GM18951 (cell line): Measurements from ENCODE around the gene MEIS2.

Source experiments
- POLR2A ChIP-seq: IDR thresholded peaks from 4 replicates; pipeline ENCODE4 v1.6.1; 2011; ENCODE audit warnings: mild to moderate bottlenecking; ENCODE audit not compliant: insufficient read length, insufficient read depth; ENCODE audit errors: extremely low read depth
- in situ Hi-C: fragments of 300-500 bp; cut with MboI; formaldehyde crosslinking; loops from one replicate; pipeline ENCODE4 v1.12.0; 2022; ENCODE audit warnings: low sequenced_read_pairs, mixed read lengths, inconsistent platforms; ENCODE audit not compliant: unreplicated experiment

Gene MEIS2

DNA sequence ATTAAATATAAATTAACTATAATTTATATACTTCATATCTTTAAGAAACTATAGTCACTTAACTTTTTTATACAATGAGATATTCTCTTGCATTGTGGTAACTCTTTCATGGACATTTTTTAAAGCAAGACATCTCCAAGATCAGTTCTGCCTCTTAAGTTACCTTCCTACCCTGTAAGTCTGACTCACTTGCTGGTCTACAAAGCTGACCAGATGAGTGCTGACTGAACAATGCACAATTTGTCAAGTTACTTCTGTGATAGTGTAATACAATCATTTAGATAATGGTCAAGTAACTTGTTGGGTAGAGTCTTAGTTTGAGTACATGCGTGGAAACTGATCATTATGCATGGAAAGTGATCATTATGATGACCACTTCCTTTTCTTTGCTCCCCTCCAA, 145.9 kb downstream of the MEIS2 start:
- in situ Hi-C loops = no loop called here
- TF ChIP-seq POLR2A = no peak

DNA sequence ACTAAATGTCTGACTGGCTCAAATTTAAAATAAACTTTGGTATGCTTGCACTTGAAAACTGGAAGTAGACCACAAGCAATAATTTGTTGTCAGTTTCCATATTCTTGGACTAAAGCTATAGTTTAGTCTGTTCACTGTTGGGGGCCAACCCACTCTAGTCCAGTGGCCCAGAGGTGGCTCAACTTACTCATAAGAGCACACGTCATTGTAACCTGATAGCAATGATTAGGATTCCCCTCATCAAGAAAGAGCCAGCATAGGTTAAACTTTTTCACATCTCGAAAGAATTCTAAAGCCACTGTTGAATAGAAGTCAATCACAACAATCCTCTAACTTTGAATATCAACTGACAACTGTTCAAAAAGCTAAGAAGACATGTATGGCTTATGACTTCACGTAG, 147.0 kb downstream of the MEIS2 start:
- in situ Hi-C loops = no loop called here
- TF ChIP-seq POLR2A = no peak

DNA sequence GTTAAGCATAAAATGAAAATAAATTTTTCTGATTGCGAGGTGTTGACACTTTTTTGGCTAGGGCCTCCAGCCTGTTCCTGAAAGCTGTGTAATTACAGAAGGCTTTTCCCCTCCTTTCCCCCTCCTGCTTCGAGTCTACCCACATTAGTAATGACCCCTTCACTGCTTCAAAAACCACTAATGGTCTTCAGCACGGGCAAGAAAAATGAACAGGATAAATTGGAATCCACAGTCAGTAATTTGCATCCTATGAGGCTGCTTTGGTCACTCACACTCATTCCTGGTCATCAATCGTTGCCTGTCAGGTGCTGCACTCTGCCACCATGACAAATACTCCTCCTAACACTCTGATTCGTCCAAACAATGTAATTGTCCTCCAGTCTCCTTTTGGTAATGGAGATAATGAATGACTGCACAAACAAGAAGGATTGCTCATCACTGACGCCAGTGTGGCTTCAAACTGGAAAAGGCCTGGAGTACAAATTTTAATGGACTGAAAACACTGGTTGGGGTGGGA, 148.6 kb downstream of the MEIS2 start:
- no peak for TF ChIP-seq POLR2A
- in situ Hi-C loops = no loop called here

DNA sequence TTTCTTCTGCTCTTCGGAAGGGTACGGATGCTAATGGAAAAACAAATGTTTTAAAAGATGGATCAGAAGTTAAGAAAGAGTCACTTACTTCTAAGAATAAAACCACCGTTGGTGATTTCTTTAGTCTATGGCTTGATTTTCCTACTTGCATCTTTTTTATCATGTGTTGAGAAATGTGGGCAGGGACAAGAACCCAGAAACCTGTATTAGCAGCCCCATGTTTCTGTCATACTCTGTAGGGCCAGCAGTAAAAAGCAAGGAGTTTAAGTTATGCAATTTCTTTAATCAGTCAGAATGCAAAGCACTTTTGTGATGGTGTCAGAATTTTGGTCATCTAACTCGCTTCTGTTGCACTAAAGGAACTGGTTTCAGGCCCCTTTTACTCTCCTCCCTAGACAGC, 150.0 kb downstream of the MEIS2 start:
- no peak for TF ChIP-seq POLR2A
- in situ Hi-C loops = no loop called here

DNA sequence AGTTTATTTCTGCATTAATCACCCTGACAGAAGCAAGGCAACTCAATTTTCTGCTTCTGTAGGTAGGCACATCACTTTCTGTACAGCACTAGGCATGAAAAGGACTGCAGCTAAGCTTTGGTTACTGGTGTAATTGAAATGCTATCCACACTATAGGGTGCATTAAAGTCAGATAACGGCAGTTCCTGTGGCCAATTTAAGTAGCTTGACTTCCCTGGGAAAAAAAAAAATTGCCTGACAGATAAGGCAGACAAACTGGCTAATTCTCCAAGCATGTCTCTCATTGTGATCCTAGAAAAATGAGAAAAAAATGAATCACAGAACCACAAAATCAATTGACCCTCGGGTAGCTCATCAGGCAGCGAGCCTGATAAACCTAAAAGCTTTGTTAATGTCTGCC, 151.4 kb downstream of the MEIS2 start:
- TF ChIP-seq POLR2A = no peak
- in situ Hi-C loops = no loop called here

DNA sequence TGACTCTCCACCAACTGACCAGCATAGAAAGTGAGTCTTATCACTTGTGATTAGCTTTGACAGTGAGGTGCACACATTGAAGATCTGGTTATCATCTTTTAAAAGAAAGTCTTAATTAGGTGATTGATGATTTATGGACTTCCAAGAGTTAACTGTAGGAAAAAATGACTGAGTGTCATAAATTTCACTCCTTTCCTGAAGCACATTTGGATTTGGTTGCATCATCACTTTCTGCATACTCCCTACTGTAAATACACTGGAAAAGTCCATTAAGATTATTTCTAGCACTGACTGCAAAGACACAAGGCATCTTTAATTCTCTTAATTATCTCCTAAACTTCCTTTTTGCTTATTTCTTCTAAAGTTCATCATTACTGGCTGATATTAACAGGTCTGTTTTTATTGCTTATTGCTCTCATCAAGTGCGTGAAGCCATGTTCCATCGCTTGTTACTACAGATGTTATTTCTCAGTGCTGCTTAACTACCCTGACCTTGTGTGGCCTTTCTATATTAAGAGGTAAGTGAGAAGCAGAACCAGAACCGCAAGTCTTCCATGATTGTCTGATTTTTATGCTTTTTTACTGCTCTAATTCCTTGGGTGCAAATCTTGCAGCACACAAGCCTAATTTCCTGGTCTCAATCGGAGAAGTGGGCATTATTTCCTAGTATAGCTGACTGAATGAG, 153.2 kb downstream of the MEIS2 start:
- no peak for TF ChIP-seq POLR2A
- in situ Hi-C loops = no loop called here

DNA sequence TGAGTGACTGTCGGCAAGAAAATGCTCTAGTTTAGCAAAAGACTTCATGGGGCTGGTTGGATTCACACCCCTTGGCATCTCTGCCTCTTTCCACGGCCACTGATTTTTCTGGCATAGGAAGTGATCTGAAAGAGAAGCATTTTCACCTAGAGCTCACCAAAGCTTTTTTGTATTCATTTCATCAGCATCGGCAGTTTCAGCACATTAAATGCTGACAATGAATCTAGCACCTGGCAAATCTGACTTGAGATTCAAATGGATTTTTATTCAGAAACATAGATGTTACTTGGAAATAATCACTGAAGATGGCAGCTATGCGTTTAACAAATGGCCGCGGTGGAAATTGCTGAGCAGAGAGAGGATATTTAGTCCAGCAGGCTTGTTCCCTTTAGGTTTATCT, 155.9 kb downstream of the MEIS2 start:
- TF ChIP-seq POLR2A = no peak
- in situ Hi-C loops = no loop called here

DNA sequence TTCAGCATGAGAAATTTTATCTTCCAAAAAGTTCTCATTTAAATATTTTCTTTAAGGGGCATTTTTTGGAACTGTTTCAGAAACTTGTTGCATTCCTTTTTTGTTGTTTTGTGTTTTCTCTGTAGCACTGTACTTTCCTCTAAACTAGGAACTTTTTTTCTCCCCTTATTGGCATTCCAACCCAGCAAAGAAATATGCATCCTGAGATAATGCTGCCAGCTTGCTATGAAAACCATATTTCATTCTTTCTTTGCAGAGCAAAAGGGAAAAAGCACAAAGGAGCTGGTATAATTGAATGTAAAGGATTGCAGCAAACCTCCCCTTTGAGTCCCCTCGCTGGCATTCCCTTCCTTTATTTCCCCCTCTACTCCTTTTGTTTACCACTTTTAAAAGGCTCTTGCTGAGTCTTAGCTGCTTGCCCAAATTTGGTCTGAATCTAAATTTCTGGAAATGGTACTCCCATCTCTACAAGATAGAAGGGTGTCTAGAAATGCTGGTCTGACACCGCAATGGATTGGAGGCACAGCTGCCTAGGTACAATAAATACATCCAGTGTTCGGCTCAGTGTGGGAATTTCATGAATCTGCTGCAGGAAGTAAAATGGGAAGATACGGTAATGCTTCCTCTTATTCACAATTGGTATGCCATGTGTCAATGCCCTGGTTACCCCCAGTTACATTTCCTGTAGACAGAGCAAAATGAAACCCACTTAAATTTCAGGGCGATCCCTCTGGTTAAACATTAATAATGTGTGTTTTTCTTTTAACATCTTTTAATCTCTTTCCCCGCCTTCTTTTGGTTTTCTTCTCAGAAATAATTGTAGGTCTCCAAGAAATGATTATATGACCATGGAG, 156.6 kb downstream of the MEIS2 start:
- no peak for TF ChIP-seq POLR2A
- in situ Hi-C loops = no loop called here

DNA sequence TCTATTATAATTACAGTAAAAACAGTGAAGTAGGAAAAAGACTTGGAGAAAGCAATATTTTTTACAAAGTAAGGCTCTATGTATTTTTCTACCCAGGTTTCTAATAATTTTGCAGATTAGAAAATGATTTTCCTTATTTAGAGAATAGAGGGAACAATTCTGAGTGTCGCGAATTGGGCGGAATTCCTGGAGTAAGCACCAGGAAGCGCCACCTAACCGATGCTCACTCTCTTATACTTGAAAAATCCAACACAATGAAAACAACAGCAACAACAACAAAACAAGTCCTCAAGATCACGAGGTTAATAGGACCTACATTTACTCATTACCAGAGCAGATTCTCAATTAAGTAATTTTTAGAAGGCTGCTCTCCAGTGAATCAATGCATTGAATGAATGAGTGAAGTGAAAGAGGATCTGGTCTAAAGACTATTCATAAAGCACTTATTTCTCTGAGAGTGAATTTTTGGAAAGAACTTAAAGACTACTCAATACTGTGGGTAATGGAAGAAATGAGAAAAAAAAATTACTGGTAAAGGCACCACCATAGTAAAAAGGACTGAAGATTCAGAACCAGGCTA, 158.0 kb downstream of the MEIS2 start:
- in situ Hi-C loops = no loop called here

DNA sequence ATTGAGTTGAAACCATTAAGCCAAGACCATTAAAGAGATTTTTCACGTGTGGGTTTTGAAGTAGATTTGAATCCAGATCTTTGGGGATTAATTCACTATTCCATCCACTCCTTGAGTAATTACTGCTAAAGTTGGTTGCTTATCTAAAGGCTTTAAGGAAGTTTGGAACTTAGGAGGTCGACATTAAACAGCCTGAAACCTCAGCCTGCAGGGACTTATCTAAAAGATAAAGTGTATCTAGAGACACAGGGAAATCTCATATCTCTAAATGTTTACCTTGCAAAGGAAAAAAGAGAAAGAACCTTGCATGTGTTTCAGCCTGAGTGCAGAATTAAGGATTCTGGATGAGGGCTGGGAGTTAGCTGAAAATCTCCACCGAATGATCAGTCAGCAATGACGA, 158.6 kb downstream of the MEIS2 start:
- in situ Hi-C loops = no loop called here

More for the DNA sequence above, 158.0 kb downstream of the MEIS2 start:
- TF ChIP-seq POLR2A = no peak

DNA sequence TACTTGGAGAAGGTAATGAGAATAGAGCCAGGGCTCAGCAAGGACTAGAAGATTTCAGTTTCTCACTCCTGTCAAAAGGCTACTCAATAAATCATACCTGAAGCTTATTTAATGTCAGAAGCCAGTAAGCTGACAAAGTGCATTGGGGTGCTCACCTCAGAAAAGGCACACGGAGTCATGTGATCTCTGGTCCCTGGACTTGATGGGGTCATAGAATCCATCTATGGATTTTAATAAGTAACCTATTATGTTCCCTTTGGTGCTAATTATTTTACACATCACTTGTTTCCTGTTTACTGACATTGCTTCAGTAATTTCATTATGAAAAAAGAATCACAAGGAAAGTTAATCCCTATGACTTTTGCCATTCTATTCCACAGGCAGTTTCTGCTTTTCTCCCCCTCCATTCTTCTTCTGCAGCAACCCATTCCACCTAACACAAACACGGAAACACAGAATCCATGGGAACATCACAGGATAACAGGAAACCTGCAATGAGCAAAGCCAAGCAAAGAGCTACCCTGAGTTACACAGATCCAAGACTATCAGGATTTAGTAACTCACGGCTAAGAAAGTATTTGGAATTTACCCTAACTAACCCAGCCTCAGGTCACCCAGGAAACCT, 159.6 kb downstream of the MEIS2 start:
- in situ Hi-C loops = no loop called here
- TF ChIP-seq POLR2A = no peak

More for the DNA sequence above, 158.6 kb downstream of the MEIS2 start:
- no peak for TF ChIP-seq POLR2A

DNA sequence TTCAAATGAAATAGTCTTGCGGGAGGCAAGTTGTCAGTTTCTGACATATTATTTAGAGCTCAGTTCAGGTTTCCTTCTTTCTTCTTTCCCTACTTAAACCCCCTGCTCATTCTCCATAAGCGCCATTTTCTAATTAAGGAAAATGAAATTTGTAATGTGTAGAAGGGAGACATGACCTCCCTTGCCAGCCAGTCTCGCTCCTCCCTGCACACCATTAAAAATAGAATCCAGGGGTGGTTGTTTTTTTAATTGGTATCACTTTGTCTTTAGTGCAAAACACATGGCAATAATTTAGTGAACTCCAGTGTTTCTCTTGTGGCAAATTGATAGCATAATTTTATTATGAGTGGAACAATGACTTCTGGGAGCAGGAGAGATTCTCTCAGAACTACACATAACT, 160.1 kb downstream of the MEIS2 start:
- no peak for TF ChIP-seq POLR2A

DNA sequence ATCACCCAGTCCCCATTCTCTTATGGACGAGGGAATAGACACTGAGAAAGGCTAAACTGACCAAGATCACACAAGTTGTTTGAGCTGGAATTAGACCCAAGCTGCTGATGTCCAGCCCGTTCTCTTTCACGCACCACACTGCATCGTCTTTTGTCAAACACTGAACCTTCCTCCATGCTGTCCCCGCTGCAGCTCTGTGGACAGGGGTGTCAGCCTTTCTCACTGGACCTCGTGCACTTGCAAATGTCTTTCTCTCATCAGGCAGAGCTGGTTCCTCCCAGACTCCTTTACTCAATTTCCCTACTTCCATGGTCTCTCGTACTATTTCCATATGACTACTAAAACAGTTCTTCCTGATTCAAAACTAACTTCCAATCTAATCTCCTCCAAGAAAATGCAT, 161.6 kb downstream of the MEIS2 start:
- in situ Hi-C loops = no loop called here

More for the DNA sequence above, 160.1 kb downstream of the MEIS2 start:
- in situ Hi-C loops = no loop called here

DNA sequence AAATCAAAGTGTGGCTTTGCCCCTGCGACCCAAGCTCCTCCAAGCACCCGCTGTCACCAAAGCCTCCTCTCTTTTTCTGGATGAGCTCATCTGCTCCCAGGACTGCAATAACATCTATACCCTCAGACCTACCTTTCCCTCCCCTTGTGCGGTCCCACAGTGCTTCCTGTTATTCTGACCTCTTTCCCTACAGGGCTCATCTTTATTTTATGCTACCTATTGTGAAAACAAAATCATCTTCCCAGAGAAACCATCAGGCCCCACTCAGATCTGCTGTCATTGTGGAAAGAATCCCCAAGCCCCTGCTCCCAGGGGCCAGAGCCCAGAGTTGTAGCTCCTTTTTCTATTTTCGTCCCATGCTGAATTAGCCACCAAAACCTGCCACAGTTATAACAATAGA, 162.2 kb downstream of the MEIS2 start:
- in situ Hi-C loops = no loop called here
- no peak for TF ChIP-seq POLR2A

More for the DNA sequence above, 161.6 kb downstream of the MEIS2 start:
- no peak for TF ChIP-seq POLR2A

DNA sequence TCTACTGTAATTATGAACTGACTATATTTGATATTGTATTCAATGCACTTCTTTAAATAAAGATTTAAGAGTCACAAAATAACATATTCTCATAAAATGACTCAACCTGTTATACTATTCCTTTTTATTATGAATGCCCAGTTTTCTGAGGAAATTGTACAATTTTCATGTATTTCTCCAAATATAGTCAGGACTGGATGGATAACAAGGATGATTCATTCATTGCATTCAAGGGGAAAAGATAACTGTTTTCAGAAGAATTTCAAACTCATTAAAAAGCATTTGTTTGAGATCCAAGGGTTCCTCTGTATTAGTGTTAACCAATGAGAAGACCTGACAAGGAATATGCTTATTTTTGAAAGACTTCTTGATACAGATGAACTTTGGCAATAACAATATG, 163.7 kb downstream of the MEIS2 start:
- in situ Hi-C loops = no loop called here
- no peak for TF ChIP-seq POLR2A
